HG03520 (cell line): ENCODE data around the gene RASA3.
A peak's percentile ranks its signal among the peaks of the same experiment; 100 is the strongest.
"Not testable (repeated sequence)": the region's sequence is repeated elsewhere in the genome, so short reads cannot be mapped to it uniquely, and the experiment has no call there.

Source experiments
- ATAC-seq: cut with Tn5 transposase; IDR thresholded peaks from one replicate; pipeline ENCODE4 v1.9.1; 2021; ENCODE audit warnings: mild to moderate bottlenecking, moderate library complexity; ENCODE audit not compliant: unreplicated experiment

The RASA3 gene

GRCh38 chr13:114142640-114143490, 10.4 kb upstream of the RASA3 start:
- no peak for ATAC-seq

- ATAC-seq, result no peak
Measured at GRCh38 chr13:114142137-114142550, 9.7 kb upstream of the RASA3 start.

- ATAC-seq, result no peak
Measured at GRCh38 chr13:114141261-114141996, 9.0 kb upstream of the RASA3 start.

GRCh38 chr13:114140906-114141250, 8.5 kb upstream of the RASA3 start:
- no peak for ATAC-seq

- ATAC-seq, result no peak
Measured at GRCh38 chr13:114140131-114140905, 7.9 kb upstream of the RASA3 start.

- ATAC-seq, result no peak
Measured at GRCh38 chr13:114136576-114136975, 4.2 kb upstream of the RASA3 start.

GRCh38 chr13:114135731-114136171, 3.3 kb upstream of the RASA3 start:
- ATAC-seq, result no peak

GRCh38 chr13:114134944-114135610, 2.7 kb upstream of the RASA3 start:
- ATAC-seq, result no peak

- ATAC-seq, result no peak
Measured at GRCh38 chr13:114134111-114134943, 1.9 kb upstream of the RASA3 start.

- ATAC-seq, result not testable (repeated sequence)
Measured at GRCh38 chr13:114133552-114133951, 1.1 kb upstream of the RASA3 start.

GRCh38 chr13:114133126-114133525, 703 bp upstream of the RASA3 start:
- not testable (repeated sequence) for ATAC-seq

GRCh38 chr13:114131583-114132418, 622 bp downstream of the RASA3 start:
- ATAC-seq, result no peak

GRCh38 chr13:114130837-114131582, 1.4 kb downstream of the RASA3 start:
- no peak for ATAC-seq

GRCh38 chr13:114130131-114130836, 2.1 kb downstream of the RASA3 start:
- no peak for ATAC-seq

- no peak for ATAC-seq
Measured at GRCh38 chr13:114129649-114130062, 2.8 kb downstream of the RASA3 start.

- peak; percentile 52 for ATAC-seq
Measured at GRCh38 chr13:114128624-114129522, 3.5 kb downstream of the RASA3 start.

GRCh38 chr13:114128348-114128623, 4.1 kb downstream of the RASA3 start:
- ATAC-seq, result no peak
